CD4-positive, alpha-beta T cell treated with Interferon alpha-2 for 1 hour (primary cell): ENCODE results near the gene SLC35F1.
A peak's percentile ranks its signal among the peaks of the same experiment; 100 is the strongest.
"Not testable (repeated sequence)": the region's sequence is repeated elsewhere in the genome, so short reads cannot be mapped to it uniquely, and the experiment has no call there.

Experiments
- DNase-seq, 2 donors: peaks; one replicate each; pipeline ENCODE4 v3.0.0-alpha.2; 2020 to 2022

SLC35F1 gene

GRCh38 chr6:117928833-117929232 lies 21.8 kb downstream of the SLC35F1 start:
- no peak for DNase-seq

GRCh38 chr6:117929501-117929900 lies 22.4 kb downstream of the SLC35F1 start:
- DNase-seq: no peak

- DNase-seq: no peak
Measured at GRCh38 chr6:117930645-117931044, 23.6 kb downstream of the SLC35F1 start.

- no peak for DNase-seq
Measured at GRCh38 chr6:117932001-117932400, 24.9 kb downstream of the SLC35F1 start.

- no peak for DNase-seq
Measured at GRCh38 chr6:117932676-117933075, 25.6 kb downstream of the SLC35F1 start.

- no peak for DNase-seq
Measured at GRCh38 chr6:117933471-117933870, 26.4 kb downstream of the SLC35F1 start.

GRCh38 chr6:117938311-117938995 lies 31.4 kb downstream of the SLC35F1 start:
- no peak for DNase-seq

- DNase-seq: no peak
Measured at GRCh38 chr6:117947234-117947633, 40.2 kb downstream of the SLC35F1 start.

- no peak for DNase-seq
Measured at GRCh38 chr6:117951783-117952182, 44.7 kb downstream of the SLC35F1 start.

GRCh38 chr6:117955684-117956256 lies 48.7 kb downstream of the SLC35F1 start:
- no peak for DNase-seq

GRCh38 chr6:117956386-117956785 lies 49.3 kb downstream of the SLC35F1 start:
- DNase-seq: no peak

- no peak for DNase-seq
Measured at GRCh38 chr6:117958536-117958935, 51.5 kb downstream of the SLC35F1 start.

- no peak for DNase-seq
Measured at GRCh38 chr6:117960877-117961276, 53.8 kb downstream of the SLC35F1 start.

GRCh38 chr6:117961301-117961700 lies 54.2 kb downstream of the SLC35F1 start:
- no peak for DNase-seq

GRCh38 chr6:117965763-117966162 lies 58.7 kb downstream of the SLC35F1 start:
- not testable (repeated sequence) for DNase-seq

- DNase-seq: no peak
Measured at GRCh38 chr6:117971637-117972036, 64.6 kb downstream of the SLC35F1 start.

- no peak for DNase-seq
Measured at GRCh38 chr6:117974914-117975627, 68.0 kb downstream of the SLC35F1 start.

- peak in 1 of 2 donors; percentile 50 for DNase-seq
Measured at GRCh38 chr6:117976030-117976651, 69.1 kb downstream of the SLC35F1 start.

- no peak for DNase-seq
Measured at GRCh38 chr6:117985916-117986315, 78.9 kb downstream of the SLC35F1 start.

GRCh38 chr6:117986396-117986795 lies 79.3 kb downstream of the SLC35F1 start:
- DNase-seq: no peak

- DNase-seq: no peak
Measured at GRCh38 chr6:117989086-117989485, 82.0 kb downstream of the SLC35F1 start.

- no peak for DNase-seq
Measured at GRCh38 chr6:117990151-117990550, 83.1 kb downstream of the SLC35F1 start.

- DNase-seq: no peak
Measured at GRCh38 chr6:117992856-117993255, 85.8 kb downstream of the SLC35F1 start.

GRCh38 chr6:118012944-118013343 lies 105.9 kb downstream of the SLC35F1 start:
- no peak for DNase-seq
